ENCODE results near the gene RASGRF1. TPM values are rescaled to one million over a fixed set of nuclear protein-coding genes. Genes with fewer than 3 reads are reported as not detected.

The RASGRF1 gene
- total RNA-seq, 6 experiments from 2014 or later = 0.09 to 0.31 (median 0.18) TPM

DNA sequence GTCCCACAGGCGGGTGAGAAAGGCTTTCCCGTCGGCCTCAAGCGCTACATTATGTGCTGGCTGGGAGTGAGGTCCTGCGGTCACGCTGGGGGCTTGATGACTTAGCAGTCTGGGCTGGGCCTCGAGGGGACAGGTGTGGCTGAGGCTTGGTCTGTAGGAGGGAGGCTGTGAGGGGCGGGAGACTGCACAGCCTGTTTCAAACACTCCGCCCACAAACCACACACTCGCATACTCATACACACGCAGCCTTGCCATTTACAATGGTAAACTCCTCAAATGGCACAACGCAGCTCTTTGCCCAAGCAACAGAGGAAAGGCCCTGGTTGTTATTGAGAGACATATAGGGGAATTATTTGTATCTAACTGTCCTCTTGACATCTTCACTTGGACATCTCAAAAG lies 32.4 kb upstream of the RASGRF1 start:
- Mint-ChIP-seq H3K27me3 (ENCODE audit: insufficient read depth) (peaks cover 4% of the 10 kb centered on the region; the same call in 1 of the 2 replicates), H3K4me3 (no peak overlapping the region), H3K36me3 (ENCODE audit: low read depth) (no peaks in the 10 kb centered on the region), H3K9me3 (peaks cover 5% of the 10 kb centered on the region), H3K4me1 (ENCODE audit: low read depth) (no peaks in the 10 kb centered on the region), H3K27ac (no peak overlapping the region)
- TF ChIP-seq, protein P1, sequence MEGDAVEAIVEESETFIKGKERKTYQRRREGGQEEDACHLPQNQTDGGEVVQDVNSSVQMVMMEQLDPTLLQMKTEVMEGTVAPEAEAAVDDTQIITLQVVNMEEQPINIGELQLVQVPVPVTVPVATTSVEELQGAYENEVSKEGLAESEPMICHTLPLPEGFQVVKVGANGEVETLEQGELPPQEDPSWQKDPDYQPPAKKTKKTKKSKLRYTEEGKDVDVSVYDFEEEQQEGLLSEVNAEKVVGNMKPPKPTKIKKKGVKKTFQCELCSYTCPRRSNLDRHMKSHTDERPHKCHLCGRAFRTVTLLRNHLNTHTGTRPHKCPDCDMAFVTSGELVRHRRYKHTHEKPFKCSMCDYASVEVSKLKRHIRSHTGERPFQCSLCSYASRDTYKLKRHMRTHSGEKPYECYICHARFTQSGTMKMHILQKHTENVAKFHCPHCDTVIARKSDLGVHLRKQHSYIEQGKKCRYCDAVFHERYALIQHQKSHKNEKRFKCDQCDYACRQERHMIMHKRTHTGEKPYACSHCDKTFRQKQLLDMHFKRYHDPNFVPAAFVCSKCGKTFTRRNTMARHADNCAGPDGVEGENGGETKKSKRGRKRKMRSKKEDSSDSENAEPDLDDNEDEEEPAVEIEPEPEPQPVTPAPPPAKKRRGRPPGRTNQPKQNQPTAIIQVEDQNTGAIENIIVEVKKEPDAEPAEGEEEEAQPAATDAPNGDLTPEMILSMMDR (IDR thresholded peaks at IDR 0.05) = no peak
- DNase-seq = no peak

DNA sequence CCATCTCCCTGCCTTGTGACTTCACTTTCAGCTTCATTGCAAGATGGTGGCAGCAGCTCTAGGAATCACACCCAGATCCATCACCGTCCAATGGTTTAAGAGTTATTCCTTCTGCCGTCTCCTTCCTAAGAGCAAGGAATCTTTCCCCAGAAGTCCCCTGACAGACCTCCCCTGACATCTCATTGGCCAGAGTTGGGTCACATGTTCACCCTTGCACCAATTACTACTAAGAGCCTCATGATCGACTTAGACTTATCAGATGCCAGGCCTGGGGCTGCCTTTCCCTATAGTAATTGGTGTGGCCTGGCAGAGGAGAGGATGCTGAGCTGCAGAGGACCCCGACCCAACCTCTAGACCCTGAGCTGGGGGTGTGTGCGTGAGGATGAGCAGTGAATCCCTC lies 31.8 kb upstream of the RASGRF1 start:
- H3K9me3 Mint-ChIP-seq = peaks cover 5% of the 10 kb centered on the region
- no peaks in the 10 kb centered on the region for H3K36me3 Mint-ChIP-seq (ENCODE audit: low read depth)
- no peak for DNase-seq
- no peak overlapping the region for H3K27ac Mint-ChIP-seq
- H3K27me3 Mint-ChIP-seq (ENCODE audit: insufficient read depth) = peaks cover 4% of the 10 kb centered on the region; the same call in 1 of the 2 replicates
- H3K4me1 Mint-ChIP-seq (ENCODE audit: low read depth) = no peaks in the 10 kb centered on the region
- H3K4me3 Mint-ChIP-seq = no peak overlapping the region
- TF ChIP-seq, protein P1 (IDR thresholded peaks at IDR 0.05) = no peak

DNA sequence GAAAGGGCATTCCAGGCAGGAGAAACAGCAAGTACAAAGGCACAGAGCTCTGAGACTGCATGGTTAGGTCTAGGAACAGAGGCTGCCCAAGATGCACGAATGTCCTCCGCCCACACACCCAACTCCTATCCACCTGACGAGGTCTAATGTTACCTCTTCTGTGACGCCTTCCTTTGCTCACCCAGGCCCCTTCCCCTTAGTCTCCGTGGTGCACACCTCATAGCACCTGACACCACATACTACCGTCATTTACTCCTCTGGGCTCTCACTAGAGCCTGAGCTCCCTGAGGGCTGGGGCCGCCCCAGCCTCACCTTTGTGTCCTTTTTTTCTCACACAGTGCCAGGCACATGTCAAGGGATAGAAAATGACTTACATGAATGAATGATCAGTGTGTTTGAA lies 31.0 kb upstream of the RASGRF1 start:
- H3K36me3 Mint-ChIP-seq (ENCODE audit: low read depth) = no peaks in the 10 kb centered on the region
- no peaks in the 10 kb centered on the region for H3K4me1 Mint-ChIP-seq (ENCODE audit: low read depth)
- H3K9me3 Mint-ChIP-seq = peaks cover 5% of the 10 kb centered on the region
- no peak overlapping the region for H3K4me3 Mint-ChIP-seq
- peaks cover 4% of the 10 kb centered on the region; the same call in 1 of the 2 replicates for H3K27me3 Mint-ChIP-seq (ENCODE audit: insufficient read depth)
- H3K27ac Mint-ChIP-seq = no peak overlapping the region
- TF ChIP-seq, protein P1 (IDR thresholded peaks at IDR 0.05) = no peak
- no peak for DNase-seq

DNA sequence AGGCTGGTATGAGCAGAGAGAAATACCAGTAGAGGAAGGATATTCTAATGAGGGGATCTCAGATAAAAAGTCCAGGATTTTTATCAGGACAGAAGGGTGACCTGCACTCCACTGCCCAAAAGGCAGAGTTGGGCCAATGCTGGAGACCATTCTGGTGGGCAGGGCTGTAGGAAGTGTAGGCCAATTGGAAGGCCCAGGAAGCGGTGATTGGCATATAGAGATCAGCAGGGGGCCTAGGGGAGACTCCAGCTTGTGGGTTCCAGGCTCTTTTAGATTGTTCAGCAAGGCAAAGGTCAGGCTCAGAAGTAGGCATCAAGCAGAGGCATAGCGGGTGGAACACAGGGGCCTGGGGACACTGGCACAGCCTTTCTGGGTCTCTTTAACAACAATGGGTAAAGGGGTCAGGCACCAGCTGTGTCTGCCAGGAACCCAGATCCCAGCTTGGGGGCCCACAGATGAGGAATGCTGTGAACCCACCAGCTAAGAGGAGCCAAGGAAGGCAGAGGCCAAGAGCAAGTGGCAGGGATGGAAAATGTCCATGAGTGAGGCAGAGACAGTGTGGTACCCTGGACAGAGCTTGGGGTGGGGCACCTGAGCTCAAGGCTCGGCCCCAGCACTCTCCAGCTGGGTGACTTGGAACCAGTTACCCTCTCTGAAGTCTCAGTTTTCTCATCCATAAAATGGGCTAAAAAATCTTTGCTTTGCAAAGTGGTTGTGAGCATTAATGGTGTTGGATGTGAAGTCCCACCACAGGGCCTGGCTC lies 27.0 kb upstream of the RASGRF1 start:
- H3K27me3 Mint-ChIP-seq (ENCODE audit: insufficient read depth) = peaks cover 7% of the 10 kb centered on the region
- no peak for DNase-seq
- peaks cover 5% of the 10 kb centered on the region for H3K9me3 Mint-ChIP-seq
- H3K27ac Mint-ChIP-seq = no peak overlapping the region
- H3K4me3 Mint-ChIP-seq = no peak overlapping the region
- H3K4me1 Mint-ChIP-seq (ENCODE audit: low read depth) = no peaks in the 10 kb centered on the region
- H3K36me3 Mint-ChIP-seq (ENCODE audit: low read depth) = no peaks in the 10 kb centered on the region
- TF ChIP-seq, protein P1 (IDR thresholded peaks at IDR 0.05) = no peak

DNA sequence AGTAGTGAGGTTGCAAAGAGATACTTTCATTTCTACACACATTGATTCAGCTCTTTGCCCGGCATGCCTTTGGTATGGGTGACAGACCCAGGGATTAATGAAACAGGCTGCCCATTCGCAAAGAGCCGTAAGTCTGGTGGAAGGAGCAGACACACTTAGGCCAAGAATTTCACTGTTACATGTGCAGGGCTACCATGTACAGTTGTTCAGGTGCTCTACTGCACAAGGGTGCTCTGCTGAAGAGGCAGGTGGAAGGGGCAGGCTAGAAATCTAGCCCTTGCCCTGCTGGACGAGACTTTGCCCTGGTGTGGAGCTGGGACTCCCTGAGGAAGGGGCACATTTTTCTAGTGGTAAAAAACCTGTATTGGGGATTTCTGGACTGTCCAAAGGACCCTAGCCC lies 26.2 kb upstream of the RASGRF1 start:
- no peaks in the 10 kb centered on the region; the same call in 1 of the 2 replicates for H3K9me3 Mint-ChIP-seq
- no peak overlapping the region for H3K27ac Mint-ChIP-seq
- H3K27me3 Mint-ChIP-seq (ENCODE audit: insufficient read depth) = peaks cover 4% of the 10 kb centered on the region
- DNase-seq = no peak
- H3K4me1 Mint-ChIP-seq (ENCODE audit: low read depth) = no peaks in the 10 kb centered on the region
- no peaks in the 10 kb centered on the region for H3K36me3 Mint-ChIP-seq (ENCODE audit: low read depth)
- TF ChIP-seq, protein P1 (IDR thresholded peaks at IDR 0.05) = no peak
- H3K4me3 Mint-ChIP-seq = no peak overlapping the region

All from HFFc6 (cell line).